ENCODE data around the gene SNAI1. TPM values are rescaled to one million over a fixed set of nuclear protein-coding genes. Genes with fewer than 3 reads are reported as not detected.

Gene SNAI1
- total RNA-seq, 4 donors from 2014 or later, result 0.53 to 3.3 (median 1.4) TPM

DNA sequence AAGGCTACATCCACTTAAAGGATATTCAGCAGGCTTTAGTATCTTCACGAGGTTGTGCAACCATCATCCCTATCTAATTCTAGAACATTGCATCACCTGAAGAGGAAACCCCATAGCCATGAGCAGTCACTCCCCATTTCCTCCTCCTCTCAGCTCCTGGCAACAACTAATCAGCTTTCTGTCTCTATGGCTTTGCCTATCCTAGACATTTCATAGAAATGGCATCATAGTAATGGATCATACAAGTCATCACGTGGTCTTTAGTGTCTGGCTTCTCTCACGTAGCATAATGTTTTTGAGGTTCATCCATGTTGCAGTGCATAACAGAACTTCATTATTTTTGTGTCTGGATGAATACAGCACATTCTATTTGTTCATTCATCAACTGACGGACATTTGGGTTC lies 20.5 kb downstream of the SNAI1 start:
- Histone ChIP-seq H3K4me3 (no peak overlapping the region), H3K27ac (no peak overlapping the region), H3K4me1 (no peaks in the 10 kb centered on the region), H3K9me3 (no peaks in the 10 kb centered on the region), H3K36me3 (no peaks in the 10 kb centered on the region), H3K27me3 (no peaks in the 10 kb centered on the region)
- TF ChIP-seq, protein P1, sequence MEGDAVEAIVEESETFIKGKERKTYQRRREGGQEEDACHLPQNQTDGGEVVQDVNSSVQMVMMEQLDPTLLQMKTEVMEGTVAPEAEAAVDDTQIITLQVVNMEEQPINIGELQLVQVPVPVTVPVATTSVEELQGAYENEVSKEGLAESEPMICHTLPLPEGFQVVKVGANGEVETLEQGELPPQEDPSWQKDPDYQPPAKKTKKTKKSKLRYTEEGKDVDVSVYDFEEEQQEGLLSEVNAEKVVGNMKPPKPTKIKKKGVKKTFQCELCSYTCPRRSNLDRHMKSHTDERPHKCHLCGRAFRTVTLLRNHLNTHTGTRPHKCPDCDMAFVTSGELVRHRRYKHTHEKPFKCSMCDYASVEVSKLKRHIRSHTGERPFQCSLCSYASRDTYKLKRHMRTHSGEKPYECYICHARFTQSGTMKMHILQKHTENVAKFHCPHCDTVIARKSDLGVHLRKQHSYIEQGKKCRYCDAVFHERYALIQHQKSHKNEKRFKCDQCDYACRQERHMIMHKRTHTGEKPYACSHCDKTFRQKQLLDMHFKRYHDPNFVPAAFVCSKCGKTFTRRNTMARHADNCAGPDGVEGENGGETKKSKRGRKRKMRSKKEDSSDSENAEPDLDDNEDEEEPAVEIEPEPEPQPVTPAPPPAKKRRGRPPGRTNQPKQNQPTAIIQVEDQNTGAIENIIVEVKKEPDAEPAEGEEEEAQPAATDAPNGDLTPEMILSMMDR (IDR thresholded peaks at IDR 0.05), result no peak
- TF ChIP-seq POLR2A (IDR thresholded peaks at IDR 0.05), result no peak
- no peak for DNase-seq

DNA sequence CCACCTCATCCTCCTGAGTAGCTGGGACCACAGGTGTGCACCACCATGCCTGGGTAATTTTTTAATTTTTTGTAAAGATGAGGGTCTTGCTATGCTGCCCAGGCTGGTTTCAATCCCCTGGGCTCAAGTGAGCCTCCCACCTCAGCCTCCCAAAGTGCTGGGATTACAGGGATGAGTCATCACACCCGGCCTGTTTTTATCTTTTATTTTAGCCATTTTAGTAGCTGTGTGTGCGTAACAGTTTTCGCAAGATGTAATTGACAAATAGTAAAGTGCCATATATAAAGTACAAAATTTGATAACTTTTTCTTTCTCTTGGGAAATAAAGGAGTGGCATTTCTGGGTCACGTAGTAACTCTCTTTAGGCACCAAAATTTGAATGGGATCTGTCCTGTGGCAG lies 21.4 kb downstream of the SNAI1 start:
- Histone ChIP-seq H3K4me3 (no peak overlapping the region), H3K9me3 (no peaks in the 10 kb centered on the region), H3K36me3 (no peaks in the 10 kb centered on the region), H3K27me3 (no peaks in the 10 kb centered on the region), H3K4me1 (no peaks in the 10 kb centered on the region), H3K27ac (no peak overlapping the region)
- TF ChIP-seq, protein P1 (IDR thresholded peaks at IDR 0.05), result no peak
- no peak for TF ChIP-seq POLR2A (IDR thresholded peaks at IDR 0.05)
- no peak for DNase-seq

DNA sequence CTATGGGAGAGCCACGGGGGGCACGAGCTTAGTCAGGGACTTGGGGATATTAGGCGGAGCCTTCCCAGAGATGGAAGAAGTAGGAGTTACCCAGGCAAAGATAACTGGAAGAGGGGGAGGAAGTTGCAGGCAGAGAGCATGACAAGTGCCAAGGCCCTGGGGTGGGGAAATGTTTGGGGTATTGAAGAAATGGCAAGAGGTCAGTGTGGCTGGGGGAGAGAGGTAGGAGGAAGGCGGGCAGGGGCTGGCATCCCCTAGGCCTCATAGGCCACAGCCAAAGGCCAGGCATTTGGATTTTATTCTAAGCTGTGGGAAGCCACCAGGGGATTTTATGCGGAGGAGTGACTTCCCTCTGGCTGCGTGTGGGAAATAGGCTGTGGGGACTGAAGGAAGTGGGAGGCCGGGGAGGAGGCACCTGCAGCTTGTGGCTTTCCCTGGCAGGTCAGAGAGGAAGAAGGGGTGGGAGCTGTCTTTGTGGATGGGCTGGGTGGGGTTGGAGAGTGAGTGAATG lies 22.7 kb downstream of the SNAI1 start:
- TF ChIP-seq POLR2A (IDR thresholded peaks at IDR 0.05), result no peak
- TF ChIP-seq, protein P1 (IDR thresholded peaks at IDR 0.05), result no peak
- Histone ChIP-seq H3K4me1 (no peaks in the 10 kb centered on the region), H3K9me3 (no peaks in the 10 kb centered on the region), H3K4me3 (no peak overlapping the region), H3K27me3 (no peaks in the 10 kb centered on the region), H3K36me3 (no peaks in the 10 kb centered on the region), H3K27ac (no peak overlapping the region)
- DNase-seq, result no peak

DNA sequence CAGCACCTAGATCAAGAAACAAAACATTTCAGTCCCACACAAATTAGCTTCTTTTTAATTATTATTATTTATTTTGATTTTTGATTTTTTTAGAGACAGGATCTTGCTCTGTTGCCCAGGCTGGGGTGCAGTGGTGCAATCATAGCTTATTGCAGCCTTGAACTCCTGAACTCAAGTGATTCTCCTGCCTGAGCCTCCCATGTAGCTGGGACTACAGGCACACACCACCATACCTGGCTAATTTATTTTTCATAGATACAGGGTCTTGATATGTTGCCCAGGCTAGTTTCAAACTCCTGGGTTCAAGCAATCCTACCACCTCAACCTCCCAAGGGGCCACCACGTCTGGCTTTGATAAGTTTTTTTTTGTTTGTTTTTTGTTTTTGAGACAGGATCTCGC lies 24.6 kb downstream of the SNAI1 start:
- DNase-seq, result no peak
- no peak for TF ChIP-seq POLR2A (IDR thresholded peaks at IDR 0.05)
- TF ChIP-seq, protein P1 (IDR thresholded peaks at IDR 0.05), result no peak
- Histone ChIP-seq H3K9me3 (no peaks in the 10 kb centered on the region), H3K4me3 (no peak overlapping the region), H3K4me1 (peaks cover 0 to 2% (median under 1%) of the 10 kb centered on the region in 4 donors), H3K36me3 (no peaks in the 10 kb centered on the region), H3K27ac (no peak overlapping the region), H3K27me3 (no peaks in the 10 kb centered on the region)

DNA sequence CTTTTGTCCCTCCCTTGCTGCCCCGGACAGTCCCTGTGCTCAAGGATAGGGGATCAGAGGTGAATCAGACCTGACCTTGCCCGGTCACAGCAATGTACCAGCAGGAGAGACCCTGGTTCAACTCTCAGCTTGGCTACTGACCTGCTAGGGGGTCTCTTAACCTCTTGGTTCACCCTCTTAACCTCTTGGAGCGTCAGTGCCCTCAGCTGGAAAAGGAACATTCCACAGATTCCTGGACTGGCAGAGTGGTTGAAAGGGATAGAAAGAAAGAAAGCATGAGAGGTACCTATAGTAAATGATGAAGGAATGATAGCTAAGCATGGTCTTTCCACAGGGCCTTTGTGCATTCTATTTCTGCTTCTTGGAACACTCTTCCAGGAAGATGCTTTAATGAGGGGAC lies 25.2 kb downstream of the SNAI1 start:
- H3K27ac ChIP-seq, result no peak overlapping the region
- no peak for DNase-seq
- H3K9me3 ChIP-seq, result no peaks in the 10 kb centered on the region
- H3K27me3 ChIP-seq, result no peaks in the 10 kb centered on the region
- TF ChIP-seq, protein P1 (IDR thresholded peaks at IDR 0.05), result no peak
- TF ChIP-seq POLR2A (IDR thresholded peaks at IDR 0.05), result no peak
- H3K36me3 ChIP-seq, result no peaks in the 10 kb centered on the region
- no peak overlapping the region for H3K4me3 ChIP-seq
- peaks cover 0 to 6% (median 2%) of the 10 kb centered on the region in 4 donors for H3K4me1 ChIP-seq

All from Peyer's patch (tissue), 4 donors.